HepG2 (cell line): ENCODE data around the gene PMAIP1. TPM values are rescaled to one million over a fixed set of nuclear protein-coding genes. Genes with fewer than 3 reads are reported as not detected.
"Not testable (repeated sequence)": the region's sequence is repeated elsewhere in the genome, so short reads cannot be mapped to it uniquely, and the experiment has no call there.

Experiments used
- ATAC-seq: fragments of 200-7000 bp; cut with Tn5 transposase; 3 replicates; pipeline ENCODE4 v1.9.1; 2020; ENCODE audit warnings: mild to moderate bottlenecking, moderate library complexity
- BruUV-seq: library from RNA; stranded (reverse); fragments of 400-500 nt; replicated peaks from 2 replicates; lab custom pipeline; 2021; lab: Mats Ljungman, UMichigan
- CTCF ChIA-PET: fragments of 300-600 bp; formaldehyde crosslinking; extraction: SDS; loops from one replicate; lab custom pipeline; 2021; ENCODE audit warnings: low total read pairs, inconsistent platforms, low intra/inter-chr PET ratio; lab: Yijun Ruan, JAX
- POLR2A ChIA-PET: fragments of 350-600 bp; sonication (Branson Sonifier 250); formaldehyde crosslinking; loops from one replicate; lab custom pipeline; 2020; ENCODE audit warnings: antibody characterized with exemption, inconsistent platforms; lab: Yijun Ruan, JAX
- DNase-seq: peaks from one replicate; pipeline ENCODE4 v3.0.0-alpha.2; 2015; ENCODE audit warnings: low spot score
- FAIRE-seq: peaks from 3 replicates; lab custom pipeline; 2011; peaks lifted over from hg19 to GRCh38; lab: Jason Lieb, UNC
- H2AFZ ChIP-seq: one replicate; pipeline ENCODE4 v1.6.1; 2011; ENCODE audit warnings: low read length, inconsistent platforms
- H3K27ac ChIP-seq: fragments of 300-600 bp; 3 replicates; pipeline ENCODE4 v1.8.0; 2011; ENCODE audit warnings: mixed run types, mild to moderate bottlenecking, mixed read lengths, low read length, inconsistent platforms; ENCODE audit not compliant: insufficient read depth; ENCODE audit errors: extremely low read length
- H3K27me3 ChIP-seq, 2 experiments: fragments of 200-600 bp in 1 of 2; 2 replicates in 1 of 2; 3 replicates in 1 of 2; pipeline versions ENCODE4 v1.6.0 to v1.8.0; 2011; ENCODE audit warnings: low read length in 2 of 2, mild to moderate bottlenecking in 2 of 2, moderate library complexity in 2 of 2, inconsistent platforms in 1 of 2; ENCODE audit not compliant: insufficient read depth in 2 of 2, control insufficient read depth in 1 of 2
- H3K36me3 ChIP-seq, 2 experiments: fragments of 200-600 bp in 1 of 2; replicated peaks in 1 of 2; 2 replicates in 1 of 2; 3 replicates in 1 of 2; pipeline versions ENCODE4 v1.5.1 to v1.8.0; 2011; ENCODE audit warnings: low read length in 2 of 2, inconsistent platforms in 1 of 2; ENCODE audit not compliant: insufficient read depth in 2 of 2, control insufficient read depth in 1 of 2
- H3K4me1 ChIP-seq: 2 replicates; pipeline ENCODE4 v1.5.1; 2012; ENCODE audit warnings: low read length, inconsistent platforms; ENCODE audit not compliant: insufficient read depth
- H3K4me2 ChIP-seq: 2 replicates; pipeline ENCODE4 v1.6.0; 2011; ENCODE audit warnings: low read depth, low read length, inconsistent platforms
- H3K4me3 ChIP-seq, 3 experiments: fragments of 200-600 bp in 1 of 3; sonication (generic), shearing (Covaris generic) in 1 of 3; replicated peaks in 1 of 3; 2 replicates each; pipeline ENCODE4 v1.5.1; 2011 to 2016; ENCODE audit warnings: low read length in 3 of 3, inconsistent platforms in 2 of 3, low read depth in 2 of 3, mild to moderate bottlenecking in 2 of 3, control low read depth in 1 of 3, mixed read lengths in 1 of 3; ENCODE audit not compliant: insufficient read depth in 1 of 3
- H3K79me2 ChIP-seq: one replicate; pipeline ENCODE4 v1.6.1; 2011; ENCODE audit warnings: low read length, inconsistent platforms; ENCODE audit not compliant: insufficient read depth
- H3K9ac ChIP-seq: 2 replicates; pipeline ENCODE4 v1.6.0; 2011; ENCODE audit warnings: mild to moderate bottlenecking, low read depth, low read length, inconsistent platforms; ENCODE audit not compliant: insufficient read depth
- H3K9me3 ChIP-seq: 2 replicates; pipeline ENCODE4 v1.5.1; 2012; ENCODE audit warnings: mild to moderate bottlenecking, low read length
- H4K20me1 ChIP-seq: 2 replicates; pipeline ENCODE4 v1.6.0; 2011; ENCODE audit warnings: inconsistent platforms, mild to moderate bottlenecking, low read length, moderate library complexity; ENCODE audit not compliant: insufficient read depth
- AKNA ChIP-seq: sonication (generic); formaldehyde crosslinking; IDR thresholded peaks from 2 replicates; pipeline ENCODE4 v1.4.0; 2020; ENCODE audit warnings: missing genetic modification reagents, borderline replicate concordance
- KDM2A ChIP-seq: sonication (generic); formaldehyde crosslinking; IDR thresholded peaks from 2 replicates; pipeline ENCODE4 v1.4.0; 2020; ENCODE audit warnings: low read depth, missing genetic modification reagents, borderline replicate concordance
- KLF9 ChIP-seq: IDR thresholded peaks from 2 replicates; pipeline ENCODE4 v1.6.1; 2016; ENCODE audit warnings: low read depth
- WGBS: methylation state at CpG from one replicate; pipeline ENCODE4 v1.1.6; 2017; ENCODE audit warnings: low lambda C conversion rate; 5-methylcytosine and 5-hydroxymethylcytosine counted together
- in situ Hi-C: cut with HindIII; loops from 2 replicates; pipeline ENCODE4 v1.10.0; 2017; ENCODE audit warnings: low pct_unique_long_range_greater_than_20kb; ENCODE audit not compliant: extremely low pct_ligation_motif_present
- intact Hi-C: fragments of 100-400 bp; cut with micrococcal nuclease; formaldehyde crosslinking; loops from one replicate; pipeline ENCODE4 v1.10.0; 2022; ENCODE audit not compliant: unreplicated experiment
- polyA plus RNA-seq, 8 experiments: library from polyadenylated mRNA; depleted of rRNA in 3 of 8; stranded (reverse) in 7 of 8; unstranded in 1 of 8; fragments of >200 nt; fragmentation: Illumina TruSeq in 4 of 8; extraction: Trizol in 4 of 8; gene quantifications; 2 replicates each; pipeline versions ENCODE4 v1.2.1 to v1.2.3, GENCODE V29; 2011 to 2016; ENCODE audit warnings: low read depth in 4 of 8, missing spikeins in 1 of 8, mixed read lengths in 1 of 8; ENCODE audit not compliant: insufficient read depth in 1 of 8
- total RNA-seq, 5 experiments: library from RNA; depleted of rRNA; stranded (reverse); fragments of >200 nt; fragmentation: Illumina TruSeq; extraction: Trizol; gene quantifications; 2 replicates each; pipeline ENCODE4 v1.2.3, GENCODE V29; 2016; ENCODE audit warnings: low read depth in 1 of 5
- TF ChIP-seq, protein P1 (sequence below): sonication (generic); formaldehyde crosslinking; IDR thresholded peaks from 2 replicates; pipeline ENCODE4 v1.5.1; 2020; ENCODE audit warnings: missing genetic modification reagents, mild to moderate bottlenecking, borderline replicate concordance
- TF ChIP-seq, protein P2 (sequence below): sonication (generic); formaldehyde crosslinking; IDR thresholded peaks from 2 replicates; pipeline ENCODE4 v1.9.0; 2021; ENCODE audit warnings: missing genetic modification reagents, borderline replicate concordance

Gene PMAIP1
- total and polyA plus RNA-seq, 2 of the 13 experiments (the other 11 are each of a cell fraction or from before 2014, with no cell fraction given) = 1.5 to 1.7 TPM

DNA sequence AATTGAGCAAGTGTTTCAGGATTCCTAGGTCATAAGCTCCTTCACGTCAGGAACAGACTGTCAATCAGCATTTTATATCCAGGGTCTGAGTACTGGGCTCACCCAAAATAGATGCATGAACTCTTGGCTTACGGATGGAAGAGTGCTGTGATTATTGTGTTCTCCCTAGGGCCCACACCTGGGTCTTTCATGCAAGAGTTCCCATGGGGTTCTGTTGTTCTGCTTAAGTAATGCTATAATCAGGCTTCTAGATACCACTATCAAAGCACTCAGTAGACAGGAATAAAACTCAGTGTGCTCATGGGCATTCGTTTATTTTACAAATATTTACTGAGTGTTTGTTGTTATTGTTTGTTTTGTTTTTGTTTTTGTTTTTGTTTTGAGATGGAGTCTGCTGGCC, 46.4 kb upstream of the PMAIP1 start (continued):
- TF ChIP-seq AKNA (CRISPR knock-in tag) (no peak), KLF9 (no peak), KDM2A (CRISPR knock-in tag) (no peak)
- TF ChIP-seq, protein P1, sequence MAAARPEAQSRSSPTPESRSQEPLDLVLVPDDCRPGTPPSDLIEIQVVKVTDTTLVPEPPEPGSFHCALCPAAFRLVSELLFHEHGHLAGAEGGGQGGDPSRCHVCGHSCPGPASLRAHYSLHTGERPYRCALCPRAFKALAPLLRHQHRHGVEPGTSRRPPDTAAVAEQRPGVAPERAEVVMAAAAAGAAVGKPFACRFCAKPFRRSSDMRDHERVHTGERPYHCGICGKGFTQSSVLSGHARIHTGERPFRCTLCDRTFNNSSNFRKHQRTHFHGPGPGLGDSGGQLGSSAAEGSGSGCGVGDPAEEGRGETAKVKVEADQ (CRISPR knock-in tag) = no peak
- TF ChIP-seq, protein P2, sequence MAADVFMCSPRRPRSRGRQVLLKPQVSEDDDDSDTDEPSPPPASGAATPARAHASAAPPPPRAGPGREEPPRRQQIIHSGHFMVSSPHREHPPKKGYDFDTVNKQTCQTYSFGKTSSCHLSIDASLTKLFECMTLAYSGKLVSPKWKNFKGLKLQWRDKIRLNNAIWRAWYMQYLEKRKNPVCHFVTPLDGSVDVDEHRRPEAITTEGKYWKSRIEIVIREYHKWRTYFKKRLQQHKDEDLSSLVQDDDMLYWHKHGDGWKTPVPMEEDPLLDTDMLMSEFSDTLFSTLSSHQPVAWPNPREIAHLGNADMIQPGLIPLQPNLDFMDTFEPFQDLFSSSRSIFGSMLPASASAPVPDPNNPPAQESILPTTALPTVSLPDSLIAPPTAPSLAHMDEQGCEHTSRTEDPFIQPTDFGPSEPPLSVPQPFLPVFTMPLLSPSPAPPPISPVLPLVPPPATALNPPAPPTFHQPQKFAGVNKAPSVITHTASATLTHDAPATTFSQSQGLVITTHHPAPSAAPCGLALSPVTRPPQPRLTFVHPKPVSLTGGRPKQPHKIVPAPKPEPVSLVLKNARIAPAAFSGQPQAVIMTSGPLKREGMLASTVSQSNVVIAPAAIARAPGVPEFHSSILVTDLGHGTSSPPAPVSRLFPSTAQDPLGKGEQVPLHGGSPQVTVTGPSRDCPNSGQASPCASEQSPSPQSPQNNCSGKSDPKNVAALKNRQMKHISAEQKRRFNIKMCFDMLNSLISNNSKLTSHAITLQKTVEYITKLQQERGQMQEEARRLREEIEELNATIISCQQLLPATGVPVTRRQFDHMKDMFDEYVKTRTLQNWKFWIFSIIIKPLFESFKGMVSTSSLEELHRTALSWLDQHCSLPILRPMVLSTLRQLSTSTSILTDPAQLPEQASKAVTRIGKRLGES (CRISPR knock-in tag) = no peak
- TF ChIP-seq, all 625 proteins: peak for 0

GRCh38 chr18:59853988-59854387, 45.8 kb upstream of the PMAIP1 start:
- intact Hi-C loops, H3K36me3 ChIP-seq, H4K20me1 ChIP-seq, H3K4me2 ChIP-seq, H3K9ac ChIP-seq, in situ Hi-C loops, H3K4me1 ChIP-seq, BruUV-seq, H2AFZ ChIP-seq, H3K4me3 ChIP-seq, H3K9me3 ChIP-seq, H3K79me2 ChIP-seq, H3K27ac ChIP-seq, DNase-seq, H3K27me3 ChIP-seq, ATAC-seq, POLR2A ChIA-PET, FAIRE-seq, CTCF ChIA-PET: not testable (repeated sequence)
- WGBS = 6% methylated on average over 2 of the region's 4 CpGs
